ENCODE data around the gene HELLS.

GRCh38 chr10:94644352-94644751, 98.8 kb downstream of the HELLS start:
- TF ChIP-seq CTCF (conservative IDR thresholded peaks at IDR 0.05) (no peak), EZH2 (IDR thresholded peaks at IDR 0.05; ENCODE audit: low read depth) (no peak)

Measured in PC-9 (cell line).